SIG-M5 (cell line): Measurements from ENCODE around the gene SLC1A5.
"Not testable (repeated sequence)": the region's sequence is repeated elsewhere in the genome, so short reads cannot be mapped to it uniquely, and the experiment has no call there.

Experiments used
- DNase-seq: peaks from one replicate; lab custom pipeline; 2025; lab: John Stamatoyannopoulos, UW

The SLC1A5 gene

GRCh38 chr19:46798713-46799112 is 10.3 kb upstream of the SLC1A5 start:
- DNase-seq, result no peak

GRCh38 chr19:46797881-46798280 is 9.5 kb upstream of the SLC1A5 start:
- no peak for DNase-seq

GRCh38 chr19:46791944-46792343 is 3.5 kb upstream of the SLC1A5 start:
- no peak for DNase-seq

DNA sequence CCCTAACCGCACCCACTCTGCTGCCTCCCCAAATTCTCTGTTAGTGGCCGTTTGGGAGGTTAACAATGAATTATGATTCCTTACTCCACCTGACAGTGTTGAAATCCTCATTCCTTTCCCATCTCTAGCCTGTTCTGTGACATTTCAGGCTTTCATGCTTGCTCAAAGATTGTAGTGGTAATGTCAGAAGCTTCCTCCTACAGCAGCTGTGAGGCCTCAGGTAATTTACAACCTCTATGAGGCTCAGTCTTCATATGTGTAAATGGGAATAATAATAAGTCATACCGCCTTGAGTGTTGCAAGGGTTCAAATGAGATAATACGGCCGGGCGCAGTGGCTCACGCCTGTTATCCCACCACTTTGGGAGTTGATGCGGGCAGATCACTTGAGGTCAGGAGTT is 977 bp upstream of the SLC1A5 start:
- no peak for DNase-seq

DNA sequence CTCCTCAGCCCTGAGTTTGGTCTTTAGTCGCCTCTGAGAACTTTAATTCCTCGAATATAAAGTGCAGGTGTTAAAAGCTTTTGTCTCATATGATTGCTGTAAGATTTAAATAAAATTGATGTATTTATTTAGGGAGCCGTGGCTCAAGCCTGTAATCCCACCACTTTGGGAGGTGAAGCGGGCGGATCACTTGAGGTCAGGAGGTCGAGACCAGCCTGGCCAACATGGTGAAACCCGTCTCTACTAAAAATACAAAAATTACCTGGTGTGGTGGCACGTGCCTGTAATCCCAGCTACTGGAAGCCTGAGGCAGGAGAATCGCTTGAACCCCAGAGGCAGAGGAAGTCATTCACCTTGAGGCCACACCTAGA is 559 bp upstream of the SLC1A5 start:
- DNase-seq, result no peak

GRCh38 chr19:46787331-46788261 is 798 bp downstream of the SLC1A5 start:
- no peak for DNase-seq

DNA sequence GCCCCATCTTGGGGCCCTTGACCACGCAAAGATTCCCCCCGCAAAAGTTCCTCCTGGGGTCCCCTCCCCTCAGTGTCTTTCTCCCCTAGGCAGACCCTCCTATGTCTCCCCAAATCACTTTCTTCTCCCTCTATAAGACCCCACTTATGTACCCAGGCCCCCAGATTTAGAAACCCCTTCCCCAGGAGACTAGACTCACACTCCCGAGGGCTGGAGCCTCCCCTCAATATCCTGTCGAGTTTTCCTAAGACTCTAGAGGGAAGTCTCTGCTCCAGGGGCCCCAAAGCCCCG is 1.4 kb downstream of the SLC1A5 start:
- DNase-seq, result no peak

GRCh38 chr19:46786236-46787039 is 2.0 kb downstream of the SLC1A5 start:
- DNase-seq, result peak; percentile 68

- no peak for DNase-seq
Measured at GRCh38 chr19:46785980-46786235, 2.5 kb downstream of the SLC1A5 start.

- DNase-seq, result no peak
Measured at GRCh38 chr19:46785054-46785979, 3.1 kb downstream of the SLC1A5 start.

DNA sequence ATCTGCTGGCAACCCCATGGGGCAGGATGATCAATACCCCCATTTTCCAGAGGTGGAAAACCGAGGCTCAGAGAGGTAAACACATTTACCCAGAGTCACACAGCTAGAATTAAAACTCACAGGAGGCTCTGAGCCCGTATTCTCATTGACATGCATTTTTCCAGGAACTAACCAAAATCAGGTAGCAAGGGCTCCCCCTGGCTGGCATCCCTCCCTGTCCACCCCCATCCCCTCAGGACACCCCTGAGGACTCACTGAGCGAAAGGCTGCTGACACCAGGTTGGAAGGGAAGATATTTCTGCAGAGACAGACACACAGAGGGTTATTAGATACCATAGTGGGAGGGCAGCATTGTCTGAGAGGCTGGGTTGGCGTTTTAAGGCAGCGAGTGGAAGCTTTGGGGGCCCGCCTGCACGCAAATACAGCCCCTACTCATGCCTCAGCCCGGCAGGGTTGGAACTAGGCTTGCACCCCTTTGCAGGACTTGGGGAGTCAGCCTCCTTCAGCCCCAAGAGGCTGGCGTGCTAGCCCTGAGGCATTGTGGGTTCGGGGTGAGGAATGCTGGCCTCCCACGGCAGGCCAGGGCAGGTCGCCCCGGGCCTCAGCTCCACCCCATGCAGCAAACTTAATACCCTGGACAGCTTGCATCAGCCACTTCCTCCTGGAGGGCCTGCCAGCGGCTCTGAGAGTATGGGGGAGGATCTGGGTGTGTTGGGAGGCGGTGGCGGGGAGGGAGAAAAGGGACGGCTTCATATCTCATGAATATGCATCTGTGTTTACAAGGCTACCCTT is 3.9 kb downstream of the SLC1A5 start:
- DNase-seq, result peak; percentile 86

DNA sequence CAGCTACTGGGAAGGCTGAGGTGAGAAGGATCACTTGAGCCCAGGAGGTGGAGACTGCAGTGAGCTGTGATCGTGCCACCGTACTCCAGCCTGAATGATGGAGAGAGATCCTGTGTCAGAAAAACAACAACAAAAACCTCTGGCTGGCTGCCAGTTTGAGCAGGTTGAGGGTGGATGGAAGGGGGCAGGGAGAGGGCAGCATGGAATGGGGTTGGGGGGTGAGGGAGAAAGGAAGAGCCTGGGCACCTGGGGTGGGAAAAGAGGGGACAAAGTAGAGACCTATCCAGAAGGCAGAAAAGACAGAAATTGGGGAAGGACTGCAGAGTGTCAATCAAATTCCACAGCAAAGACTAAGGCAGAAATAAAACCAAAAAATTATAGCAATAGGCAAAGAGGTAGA is 4.7 kb downstream of the SLC1A5 start:
- no peak for DNase-seq

- DNase-seq, result no peak
Measured at GRCh38 chr19:46782355-46783019, 5.9 kb downstream of the SLC1A5 start.

GRCh38 chr19:46777956-46778645 is 10.3 kb downstream of the SLC1A5 start:
- not testable (repeated sequence) for DNase-seq

DNA sequence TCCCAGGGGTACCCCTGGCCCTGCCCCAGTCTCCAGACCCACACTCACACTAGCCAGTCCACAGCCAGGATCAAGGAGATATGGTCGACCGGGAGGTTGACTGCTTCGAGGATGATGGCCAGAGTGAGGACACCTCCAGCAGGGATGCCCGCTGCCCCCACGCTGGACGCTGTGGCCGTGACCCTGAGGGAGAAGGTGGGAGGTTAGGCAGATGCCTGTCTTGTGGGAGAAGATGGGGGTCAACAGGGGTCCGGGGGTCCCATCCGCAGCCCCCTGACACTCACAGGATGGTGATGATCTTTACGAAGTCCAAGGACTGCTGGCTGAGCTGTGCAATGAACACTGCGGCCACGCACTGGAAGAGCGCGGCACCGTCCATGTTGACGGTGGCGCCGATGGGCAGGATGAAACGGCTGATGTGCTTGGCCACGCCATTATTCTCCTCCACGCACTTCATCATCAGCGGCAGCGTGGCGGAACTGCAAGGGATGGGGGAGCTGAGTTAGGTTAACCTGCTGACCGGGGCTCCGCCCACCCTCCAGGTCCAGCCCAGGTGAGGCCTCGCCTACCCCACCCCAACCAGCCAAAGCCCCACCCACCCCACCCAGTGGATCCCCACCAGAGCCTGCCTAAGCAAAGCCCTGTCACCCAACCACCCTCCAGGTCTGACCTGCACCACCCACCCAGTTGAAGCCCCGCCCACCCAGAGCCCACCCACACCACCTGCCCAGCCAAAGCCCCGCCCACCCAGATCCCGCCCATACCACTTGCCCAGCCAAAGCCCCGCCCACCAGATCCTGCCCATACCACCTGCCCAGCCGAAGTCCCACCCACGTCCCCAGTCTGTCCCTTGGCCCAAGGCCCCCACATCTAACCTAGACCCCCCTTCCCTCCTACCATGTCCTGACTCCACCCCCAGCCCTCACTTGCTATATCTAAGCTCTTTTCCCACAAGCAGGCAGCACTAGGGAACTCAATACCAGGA is 11.2 kb downstream of the SLC1A5 start:
- DNase-seq, result no peak

DNA sequence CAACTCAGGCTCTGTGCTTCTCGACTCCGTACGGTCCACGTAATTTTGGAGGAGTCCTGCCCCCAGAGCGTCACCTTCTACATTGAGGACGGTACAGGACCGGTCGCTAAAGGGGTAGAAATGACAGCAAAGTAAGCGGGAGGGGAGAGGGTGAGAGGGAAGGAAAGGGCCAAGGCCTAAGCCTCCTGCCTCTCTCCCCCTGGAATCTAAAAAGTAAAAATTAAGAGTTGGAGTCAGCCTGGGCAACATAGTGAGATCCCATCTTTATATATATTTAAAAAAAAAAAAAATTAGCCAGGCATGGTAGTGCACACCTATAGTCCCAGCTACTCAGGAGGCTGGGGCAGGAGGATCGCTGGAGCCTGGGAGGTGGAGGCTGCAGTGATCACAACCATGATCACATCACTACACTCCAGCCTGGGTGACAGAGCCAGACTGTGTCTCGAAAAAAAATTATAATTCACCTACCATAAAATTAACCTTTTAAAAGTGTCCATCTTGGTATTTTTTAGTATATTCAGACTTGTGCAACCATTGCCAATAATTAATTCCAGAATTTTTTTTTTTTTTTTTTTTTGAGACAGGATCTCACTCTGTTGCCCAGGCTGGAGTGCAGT is 12.6 kb downstream of the SLC1A5 start:
- no peak for DNase-seq

GRCh38 chr19:46773018-46773399 is 15.4 kb downstream of the SLC1A5 start:
- DNase-seq, result no peak

DNA sequence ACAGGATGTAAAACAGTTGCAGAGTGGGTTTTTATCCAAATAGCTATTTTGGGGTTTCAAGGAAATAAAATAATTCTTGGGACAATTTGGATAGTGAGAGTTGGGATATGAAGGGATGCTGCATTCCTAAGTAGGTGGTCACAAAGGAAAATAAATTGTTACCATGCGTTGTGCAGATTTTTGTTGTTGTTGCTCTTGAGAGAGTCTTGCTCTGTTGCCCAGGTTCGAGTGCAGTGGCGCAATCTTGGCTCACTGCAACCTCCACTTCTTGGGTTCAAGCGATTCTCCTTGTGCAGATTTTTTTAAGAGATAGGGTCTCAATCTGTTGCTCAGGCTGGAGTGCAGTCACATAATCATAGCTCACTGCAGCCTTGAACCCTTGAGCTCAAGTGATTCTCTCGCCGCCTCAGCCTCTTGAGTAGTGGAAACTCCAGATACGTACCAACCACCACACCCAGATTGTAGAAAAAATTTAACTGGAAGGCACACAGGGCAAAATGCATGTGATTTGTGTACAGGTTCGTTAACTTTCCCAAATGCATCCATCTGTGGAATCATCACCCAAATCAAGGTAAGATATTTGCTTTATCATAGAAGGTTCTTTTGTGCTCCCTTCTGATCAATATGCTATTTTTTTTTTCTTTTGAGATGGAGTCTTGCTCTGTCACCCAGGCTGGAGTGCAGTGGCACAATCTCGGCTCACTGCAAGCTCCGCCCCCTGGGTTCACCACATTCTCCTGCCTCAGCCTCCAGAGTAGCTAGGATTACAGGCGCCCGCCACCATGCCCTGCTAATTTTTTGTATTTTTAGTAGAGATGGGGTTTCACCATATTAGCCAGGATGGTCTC is 16.0 kb downstream of the SLC1A5 start:
- no peak for DNase-seq
